Psoas muscle (tissue), 8 donors: ENCODE results near the gene PHC3. TPM values are rescaled to one million over a fixed set of nuclear protein-coding genes. Genes with fewer than 3 reads are reported as not detected.

Experiments
- ATAC-seq, 4 donors: fragments of 200-7000 bp; cut with Tn5 transposase; one replicate each; pipeline ENCODE4 v1.9.1; 2020; ENCODE audit warnings: moderate library complexity in 3 of 4, mild to moderate bottlenecking in 2 of 4
- DNase-seq, 2 donors: peaks; one replicate each; pipeline ENCODE4 v3.0.0-alpha.2; 2020
- H3K27ac ChIP-seq: fragments of 200-600 bp; one replicate; pipeline ENCODE4 v1.8.0; 2022
- H3K27me3 ChIP-seq, 3 donors: fragments of 200-600 bp in 1 of 3; one replicate each; pipeline versions ENCODE4 v1.6.1 to v1.8.0; 2013 to 2022; ENCODE audit warnings: low read length in 2 of 3, mild to moderate bottlenecking in 2 of 3, moderate library complexity in 1 of 3; ENCODE audit not compliant: insufficient read depth in 3 of 3
- H3K36me3 ChIP-seq, 2 donors: fragments of 200-600 bp in 1 of 2; one replicate each; pipeline versions ENCODE4 v1.6.1 to v1.8.0; 2013 to 2022; ENCODE audit warnings: low read depth in 1 of 2, mild to moderate bottlenecking in 1 of 2, moderate library complexity in 1 of 2; ENCODE audit not compliant: insufficient read depth in 1 of 2
- H3K4me1 ChIP-seq: fragments of 200-600 bp; one replicate; pipeline ENCODE4 v1.8.0; 2022
- H3K4me3 ChIP-seq: fragments of 200-600 bp; one replicate; pipeline ENCODE4 v1.8.0; 2022; ENCODE audit warnings: mild to moderate bottlenecking
- H3K9me3 ChIP-seq: fragments of 200-600 bp; one replicate; pipeline ENCODE4 v1.8.0; 2022
- WGBS, 3 donors: extraction: QIAGEN DNeasy Blood & Tissue Kit; methylation state at CpG; one replicate each; pipeline versions ENCODE4 v1.1.6 to v1.1.7; 2013; 5-methylcytosine and 5-hydroxymethylcytosine counted together
- intact Hi-C, 2 donors: fragments of 100-400 bp; cut with DNase I; formaldehyde crosslinking; loops; one replicate each; pipeline versions ENCODE4 v1.11.0 to v1.14.2; 2022
- long read RNA-seq, 2 donors: library from polyadenylated mRNA; unstranded; transcript quantifications; one replicate each; pipeline ENCODE4 v2.0.0, GENCODE V29; 2021
- polyA plus RNA-seq, 3 donors: library from polyadenylated mRNA; stranded (reverse); fragments of 200-250 nt; gene quantifications; one replicate each; pipeline ENCODE4 v1.2.3, GENCODE V29; 2013
- total RNA-seq, 4 donors: library from RNA; stranded (reverse); fragmentation: NEBNext Ultra II Directional in 2 of 4; extraction: Animal tissue kit (Norgen Biotek cat#: 25700) in 2 of 4; gene quantifications; one replicate each; pipeline versions ENCODE4 v1.2.1 to v1.2.4, GENCODE V29; 2021 to 2023
- TF ChIP-seq, protein P1 (sequence below): fragments of 200-600 bp; IDR thresholded peaks from one replicate; pipeline ENCODE4 v1.8.0; 2022; ENCODE audit warnings: antibody characterized with exemption
- donor health status: healthy with polysubstance abuse.
- donor health status: DM: no; HTN: no; CAD: no; lungs with moderate emphysema.
- donor health status: Bipolar disorder and iron deficiency.
- donor health status: healthy.
- donor health status: DM: yes; HTN: yes; CAD: no.
- donor health status: DM: no; HTN: no; CAD: no.
- donor health status: DM: no; HTN: no; CAD: no.
- donor health status: DM: yes; HTN: yes; CAD: no.

PHC3 gene, protein sequence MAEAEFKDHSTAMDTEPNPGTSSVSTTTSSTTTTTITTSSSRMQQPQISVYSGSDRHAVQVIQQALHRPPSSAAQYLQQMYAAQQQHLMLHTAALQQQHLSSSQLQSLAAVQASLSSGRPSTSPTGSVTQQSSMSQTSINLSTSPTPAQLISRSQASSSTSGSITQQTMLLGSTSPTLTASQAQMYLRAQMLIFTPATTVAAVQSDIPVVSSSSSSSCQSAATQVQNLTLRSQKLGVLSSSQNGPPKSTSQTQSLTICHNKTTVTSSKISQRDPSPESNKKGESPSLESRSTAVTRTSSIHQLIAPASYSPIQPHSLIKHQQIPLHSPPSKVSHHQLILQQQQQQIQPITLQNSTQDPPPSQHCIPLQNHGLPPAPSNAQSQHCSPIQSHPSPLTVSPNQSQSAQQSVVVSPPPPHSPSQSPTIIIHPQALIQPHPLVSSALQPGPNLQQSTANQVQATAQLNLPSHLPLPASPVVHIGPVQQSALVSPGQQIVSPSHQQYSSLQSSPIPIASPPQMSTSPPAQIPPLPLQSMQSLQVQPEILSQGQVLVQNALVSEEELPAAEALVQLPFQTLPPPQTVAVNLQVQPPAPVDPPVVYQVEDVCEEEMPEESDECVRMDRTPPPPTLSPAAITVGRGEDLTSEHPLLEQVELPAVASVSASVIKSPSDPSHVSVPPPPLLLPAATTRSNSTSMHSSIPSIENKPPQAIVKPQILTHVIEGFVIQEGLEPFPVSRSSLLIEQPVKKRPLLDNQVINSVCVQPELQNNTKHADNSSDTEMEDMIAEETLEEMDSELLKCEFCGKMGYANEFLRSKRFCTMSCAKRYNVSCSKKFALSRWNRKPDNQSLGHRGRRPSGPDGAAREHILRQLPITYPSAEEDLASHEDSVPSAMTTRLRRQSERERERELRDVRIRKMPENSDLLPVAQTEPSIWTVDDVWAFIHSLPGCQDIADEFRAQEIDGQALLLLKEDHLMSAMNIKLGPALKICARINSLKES
- total RNA-seq (10 to 100 TPM; 35.2 to 41.7 (median 38.9) TPM), polyA plus RNA-seq (1 to 10 TPM; 4.0 to 9.9 (median 4.0) TPM)
- long read RNA-seq, donor 1, full-length matches to known transcripts = 1 of 6 reads
- long read RNA-seq, donor 1, partial matches to known transcripts = 1 of 6 reads
- long read RNA-seq, donor 1, other reads (novel, unspliced or antisense) = 4 of 6 reads
- long read RNA-seq, donor 2, transcript PHC3-217 (4 exons, 2,087 nt) = major isoform, 5 of 7 reads
- long read RNA-seq, donor 2, partial matches to known transcripts = 0 of 7 reads
- long read RNA-seq, donor 2, other reads (novel, unspliced or antisense) = 2 of 7 reads

DNA sequence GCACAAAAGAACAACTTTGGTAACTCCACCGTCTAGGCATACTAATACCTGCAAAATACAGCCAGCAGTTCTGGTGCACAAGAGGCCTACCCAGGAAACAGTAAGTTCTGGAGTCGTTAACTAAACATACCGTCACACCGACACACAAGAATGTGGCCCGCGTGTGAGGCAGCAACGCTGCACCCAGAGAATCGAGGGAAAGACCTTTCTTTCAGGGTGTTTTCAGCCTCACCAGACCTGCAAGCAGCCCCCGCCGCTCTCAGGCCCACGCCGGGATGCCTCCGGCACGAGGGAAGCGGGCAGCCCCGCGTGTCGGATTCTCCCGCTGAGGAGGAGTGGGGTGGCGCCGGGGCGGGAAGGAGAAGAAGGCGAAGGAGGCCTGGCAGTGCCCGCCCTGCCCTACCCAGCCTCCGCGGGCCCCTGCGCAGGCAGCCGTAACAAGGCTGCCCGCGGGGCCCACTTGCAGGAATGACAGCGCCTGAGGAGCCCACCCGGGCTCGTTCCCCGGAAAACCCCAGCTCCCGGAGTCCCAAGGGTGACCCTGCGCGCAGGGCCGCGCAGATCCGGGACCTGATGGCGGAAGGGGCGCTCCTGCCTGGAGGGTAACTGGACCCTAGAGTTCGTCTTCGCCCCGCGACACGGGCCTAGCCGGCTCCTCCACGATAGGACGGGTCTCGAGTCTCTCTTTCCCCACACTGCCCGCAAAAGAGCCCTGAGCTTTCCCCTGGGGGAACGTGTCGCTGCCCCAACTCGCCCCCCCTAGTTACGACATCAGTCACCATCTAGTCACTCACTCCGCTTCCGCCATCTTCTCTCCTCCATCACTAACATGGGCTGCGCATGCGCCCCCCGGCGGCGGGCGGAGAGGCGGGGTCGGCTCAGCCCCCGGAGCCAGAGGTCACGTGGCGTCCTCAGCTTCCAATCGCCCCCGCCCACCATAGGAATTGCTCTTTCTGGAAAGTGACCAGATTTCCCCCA lies at the start of gene PHC3:
Gene PHC3 (minus strand): TSS at position 826 of the 978 bp plus-strand sequence. CDS start 18 bp downstream, at position 808.
- intact Hi-C loops = loop anchor here in 1 of 2 donors (5.0 kb wide), 1 partner anchor 41 kb away; the partner anchor contains the start of gene PRKCI
- WGBS, 3 donors = 0% methylated on average over 49 to 71 of the region's 71 CpGs
- peaks cover 14% of the 10 kb centered on the region for H3K4me1 ChIP-seq
- peak; percentile 94 to 96 for DNase-seq
- peak within 1 kb of the TSS; percentile 93 for H3K27ac ChIP-seq
- TF ChIP-seq, protein P1, sequence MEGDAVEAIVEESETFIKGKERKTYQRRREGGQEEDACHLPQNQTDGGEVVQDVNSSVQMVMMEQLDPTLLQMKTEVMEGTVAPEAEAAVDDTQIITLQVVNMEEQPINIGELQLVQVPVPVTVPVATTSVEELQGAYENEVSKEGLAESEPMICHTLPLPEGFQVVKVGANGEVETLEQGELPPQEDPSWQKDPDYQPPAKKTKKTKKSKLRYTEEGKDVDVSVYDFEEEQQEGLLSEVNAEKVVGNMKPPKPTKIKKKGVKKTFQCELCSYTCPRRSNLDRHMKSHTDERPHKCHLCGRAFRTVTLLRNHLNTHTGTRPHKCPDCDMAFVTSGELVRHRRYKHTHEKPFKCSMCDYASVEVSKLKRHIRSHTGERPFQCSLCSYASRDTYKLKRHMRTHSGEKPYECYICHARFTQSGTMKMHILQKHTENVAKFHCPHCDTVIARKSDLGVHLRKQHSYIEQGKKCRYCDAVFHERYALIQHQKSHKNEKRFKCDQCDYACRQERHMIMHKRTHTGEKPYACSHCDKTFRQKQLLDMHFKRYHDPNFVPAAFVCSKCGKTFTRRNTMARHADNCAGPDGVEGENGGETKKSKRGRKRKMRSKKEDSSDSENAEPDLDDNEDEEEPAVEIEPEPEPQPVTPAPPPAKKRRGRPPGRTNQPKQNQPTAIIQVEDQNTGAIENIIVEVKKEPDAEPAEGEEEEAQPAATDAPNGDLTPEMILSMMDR = peak; percentile 15
- H3K9me3 ChIP-seq = no peaks in the 10 kb centered on the region
- H3K36me3 ChIP-seq = peaks cover 2 to 24% of the 10 kb centered on the region in 2 donors
- H3K4me3 ChIP-seq = peak within 1 kb of the TSS; percentile 92
- ATAC-seq = peak; percentile 96 to 97 (median 97)
- H3K27me3 ChIP-seq = no peaks in the 10 kb centered on the region

GRCh38 chr3:170228093-170228766 lies 46.7 kb upstream of the PHC3 start:
- ATAC-seq (peak in 3 of 4 donors; percentile 36 to 44 (median 38)), DNase-seq (no peak)
- intact Hi-C loops = no loop called here
- Histone ChIP-seq H3K4me3 (no peak overlapping the region), H3K27ac (no peak overlapping the region), H3K27me3 (no peaks in the 10 kb centered on the region), H3K36me3 (no peaks in the 10 kb centered on the region), H3K4me1 (peaks cover 10% of the 10 kb centered on the region), H3K9me3 (no peaks in the 10 kb centered on the region)
- TF ChIP-seq, protein P1 = no peak
- 21 to 67% (median 30%) methylated on average over 2 of the region's 2 CpGs for WGBS, 3 donors

DNA sequence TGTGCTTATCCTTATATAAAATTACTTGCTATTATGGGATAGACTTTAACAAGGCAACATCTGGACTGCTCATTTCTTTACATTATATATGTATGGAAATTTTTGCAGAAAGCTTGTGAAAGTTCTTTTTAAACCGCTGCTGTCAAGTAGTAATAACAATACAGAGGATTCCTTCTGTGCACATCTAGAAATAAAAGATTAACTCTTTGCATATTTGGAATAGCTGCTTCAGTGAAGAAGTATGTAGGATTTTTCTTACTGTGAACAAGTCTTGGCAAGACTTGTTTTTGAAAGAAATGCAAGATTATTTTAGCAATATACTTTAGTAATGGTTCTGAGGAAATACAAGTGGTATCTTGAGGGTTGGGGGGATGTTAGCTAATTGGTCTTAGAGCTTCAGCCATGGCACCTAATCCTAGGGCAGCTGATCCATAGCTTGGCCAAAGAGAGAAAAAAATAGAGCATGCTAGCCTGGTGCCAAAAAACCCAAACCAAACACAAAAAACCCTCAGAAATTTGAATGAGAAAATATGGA lies 45.0 kb upstream of the PHC3 start:
- no peak for ATAC-seq
- Histone ChIP-seq H3K4me3 (no peak overlapping the region), H3K36me3 (no peaks in the 10 kb centered on the region), H3K4me1 (peaks cover 10% of the 10 kb centered on the region), H3K9me3 (no peaks in the 10 kb centered on the region), H3K27ac (no peak overlapping the region), H3K27me3 (no peaks in the 10 kb centered on the region)
- intact Hi-C loops = no loop called here
- 69 to 84% (median 82%) methylated on average over 1 of the region's 1 CpG for WGBS, 3 donors
- no peak for DNase-seq
- TF ChIP-seq, protein P1 = no peak
